Stimulated activated naive CD8-positive, alpha-beta T cell treated with anti-CD3 and anti-CD28 coated beads, Interleukin-15, amount 100 ng/mL, for 72 hours (primary cell): ENCODE data around the gene KCNC4.

Experiments used
- ATAC-seq: fragments of 150-1000 bp; cut with Tn5 transposase; 2 replicates; pipeline ENCODE4 v1.10.0; 2021; ENCODE audit warnings: mild to moderate bottlenecking, moderate library complexity
- DNase-seq, 2 donors: peaks; one replicate each; pipeline ENCODE4 v3.0.0; 2021 to 2022
- H3K27ac Mint-ChIP-seq, 2 donors: one replicate each; pipeline ENCODE4 v1.8.0; 2022; ENCODE audit warnings: mild to moderate bottlenecking in 2 of 2, mixed read lengths in 2 of 2, moderate library complexity in 2 of 2
- H3K27me3 Mint-ChIP-seq: one replicate; pipeline ENCODE4 v1.8.0; 2022; ENCODE audit warnings: mixed read lengths
- H3K4me1 Mint-ChIP-seq: one replicate; pipeline ENCODE4 v1.8.0; 2022; ENCODE audit warnings: mild to moderate bottlenecking, mixed read lengths
- H3K4me3 Mint-ChIP-seq, 2 donors: one replicate each; pipeline ENCODE4 v1.8.0; 2022; ENCODE audit warnings: mild to moderate bottlenecking in 2 of 2, mixed read lengths in 2 of 2, moderate library complexity in 1 of 2
- H3K9me3 Mint-ChIP-seq, 2 donors: one replicate each; pipeline ENCODE4 v1.8.0; 2022; ENCODE audit warnings: mixed read lengths in 2 of 2

KCNC4 gene

GRCh38 chr1:110209715-110210603 is at the start of gene KCNC4:
Gene KCNC4 (plus strand): TSS chr1:110210314. CDS start chr1:110211500, 1,186 bp downstream.
- ATAC-seq = peak; percentile 91
- peak within 1 kb of the TSS; percentile 98 to 99 for H3K4me3 Mint-ChIP-seq
- peak within 1 kb of the TSS in 1 of 2 donors; percentile 94 for H3K27ac Mint-ChIP-seq

GRCh38 chr1:110160538-110161100 is 49.5 kb upstream of the KCNC4 start:
- no peak overlapping the region for H3K4me3 Mint-ChIP-seq
- peaks cover 15% of the 10 kb centered on the region for H3K4me1 Mint-ChIP-seq
- DNase-seq (no peak), ATAC-seq (no peak)
- H3K27me3 Mint-ChIP-seq = peaks cover 29% of the 10 kb centered on the region
- no peak overlapping the region for H3K27ac Mint-ChIP-seq
- H3K9me3 Mint-ChIP-seq = no peaks in the 10 kb centered on the region

More at GRCh38 chr1:110209715-110210603, at the start of gene KCNC4:
- Mint-ChIP-seq H3K9me3 (no peaks in the 10 kb centered on the region), H3K4me1 (peaks cover 66% of the 10 kb centered on the region), H3K27me3 (no peaks in the 10 kb centered on the region)
- peak; percentile 88 to 91 for DNase-seq

- DNase-seq (no peak), ATAC-seq (no peak)
Measured at GRCh38 chr1:110161165-110161564, 48.9 kb upstream of the KCNC4 start.

GRCh38 chr1:110161849-110162248 is 48.3 kb upstream of the KCNC4 start:
- Mint-ChIP-seq H3K27ac (no peak overlapping the region), H3K4me1 (peaks cover 15% of the 10 kb centered on the region), H3K27me3 (peaks cover 17% of the 10 kb centered on the region), H3K9me3 (no peaks in the 10 kb centered on the region), H3K4me3 (no peak overlapping the region)
- DNase-seq (no peak), ATAC-seq (no peak)

More at GRCh38 chr1:110161165-110161564, 48.9 kb upstream of the KCNC4 start:
- H3K27me3 Mint-ChIP-seq = peaks cover 23% of the 10 kb centered on the region
- no peak overlapping the region for H3K27ac Mint-ChIP-seq
- no peak overlapping the region for H3K4me3 Mint-ChIP-seq
- H3K9me3 Mint-ChIP-seq = no peaks in the 10 kb centered on the region
- H3K4me1 Mint-ChIP-seq = peaks cover 15% of the 10 kb centered on the region

- ATAC-seq = no peak
- H3K27ac Mint-ChIP-seq = no peak overlapping the region
- no peak overlapping the region for H3K4me3 Mint-ChIP-seq
Measured at GRCh38 chr1:110163591-110163990, 46.5 kb upstream of the KCNC4 start.

GRCh38 chr1:110164725-110165350 is 45.3 kb upstream of the KCNC4 start:
- no peak for DNase-seq
- ATAC-seq = no peak
- peak overlapping the region in 1 of 2 donors; percentile 57 for H3K27ac Mint-ChIP-seq
- peaks cover 5% of the 10 kb centered on the region for H3K27me3 Mint-ChIP-seq
- H3K4me1 Mint-ChIP-seq = peaks cover 15% of the 10 kb centered on the region
- no peak overlapping the region for H3K4me3 Mint-ChIP-seq
- H3K9me3 Mint-ChIP-seq = no peaks in the 10 kb centered on the region

More at GRCh38 chr1:110163591-110163990, 46.5 kb upstream of the KCNC4 start:
- peaks cover 5% of the 10 kb centered on the region for H3K27me3 Mint-ChIP-seq
- DNase-seq = no peak
- no peaks in the 10 kb centered on the region for H3K9me3 Mint-ChIP-seq
- H3K4me1 Mint-ChIP-seq = peaks cover 15% of the 10 kb centered on the region

- Mint-ChIP-seq H3K27ac (no peak overlapping the region), H3K4me1 (peaks cover 6% of the 10 kb centered on the region), H3K4me3 (no peak overlapping the region), H3K27me3 (peaks cover 5% of the 10 kb centered on the region), H3K9me3 (no peaks in the 10 kb centered on the region)
- DNase-seq (no peak), ATAC-seq (no peak)
Measured at GRCh38 chr1:110165761-110166231, 44.3 kb upstream of the KCNC4 start.

GRCh38 chr1:110166861-110167260 is 43.3 kb upstream of the KCNC4 start:
- H3K27ac Mint-ChIP-seq = no peak overlapping the region
- ATAC-seq (no peak), DNase-seq (no peak)
- no peak overlapping the region for H3K4me3 Mint-ChIP-seq
- H3K4me1 Mint-ChIP-seq = peaks cover 6% of the 10 kb centered on the region
- peaks cover 5% of the 10 kb centered on the region for H3K27me3 Mint-ChIP-seq
- H3K9me3 Mint-ChIP-seq = no peaks in the 10 kb centered on the region

- Mint-ChIP-seq H3K27ac (no peak overlapping the region), H3K4me1 (no peaks in the 10 kb centered on the region), H3K4me3 (no peak overlapping the region), H3K27me3 (peaks cover 6% of the 10 kb centered on the region), H3K9me3 (no peaks in the 10 kb centered on the region)
- ATAC-seq (no peak), DNase-seq (no peak)
Measured at GRCh38 chr1:110170766-110171733, 39.1 kb upstream of the KCNC4 start.

- Mint-ChIP-seq H3K27me3 (peaks cover 6% of the 10 kb centered on the region), H3K27ac (no peak overlapping the region), H3K4me3 (no peak overlapping the region), H3K9me3 (no peaks in the 10 kb centered on the region), H3K4me1 (no peaks in the 10 kb centered on the region)
- ATAC-seq = no peak
- DNase-seq = no peak
Measured at GRCh38 chr1:110172001-110172400, 38.1 kb upstream of the KCNC4 start.

- Mint-ChIP-seq H3K27me3 (peaks cover 6% of the 10 kb centered on the region), H3K4me3 (no peak overlapping the region), H3K27ac (no peak overlapping the region), H3K9me3 (no peaks in the 10 kb centered on the region), H3K4me1 (no peaks in the 10 kb centered on the region)
- DNase-seq (no peak), ATAC-seq (no peak)
Measured at GRCh38 chr1:110173466-110174105, 36.5 kb upstream of the KCNC4 start.

- H3K4me1 Mint-ChIP-seq = no peaks in the 10 kb centered on the region
- DNase-seq (no peak), ATAC-seq (no peak)
- no peak overlapping the region for H3K4me3 Mint-ChIP-seq
- H3K9me3 Mint-ChIP-seq = no peaks in the 10 kb centered on the region
- H3K27ac Mint-ChIP-seq = no peak overlapping the region
- peaks cover 6% of the 10 kb centered on the region for H3K27me3 Mint-ChIP-seq
Measured at GRCh38 chr1:110174961-110175360, 35.2 kb upstream of the KCNC4 start.

- H3K4me1 Mint-ChIP-seq = no peaks in the 10 kb centered on the region
- peak overlapping the region in 1 of 2 donors; percentile 38 for H3K27ac Mint-ChIP-seq
- ATAC-seq (no peak), DNase-seq (no peak)
- peaks cover 6% of the 10 kb centered on the region for H3K27me3 Mint-ChIP-seq
- no peaks in the 10 kb centered on the region for H3K9me3 Mint-ChIP-seq
- no peak overlapping the region for H3K4me3 Mint-ChIP-seq
Measured at GRCh38 chr1:110176299-110176956, 33.7 kb upstream of the KCNC4 start.

- DNase-seq (no peak), ATAC-seq (no peak)
- H3K27me3 Mint-ChIP-seq = peaks cover 6% of the 10 kb centered on the region
- no peaks in the 10 kb centered on the region for H3K4me1 Mint-ChIP-seq
- no peak overlapping the region for H3K27ac Mint-ChIP-seq
- no peak overlapping the region for H3K4me3 Mint-ChIP-seq
- no peaks in the 10 kb centered on the region for H3K9me3 Mint-ChIP-seq
Measured at GRCh38 chr1:110177775-110178174, 32.3 kb upstream of the KCNC4 start.
